ENCODE results near the gene ARHGAP22. TPM values are rescaled to one million over a fixed set of nuclear protein-coding genes. Genes with fewer than 3 reads are reported as not detected.

The ARHGAP22 gene
- total RNA-seq, 1 donor from 2014 or later, result 6.2 TPM

DNA sequence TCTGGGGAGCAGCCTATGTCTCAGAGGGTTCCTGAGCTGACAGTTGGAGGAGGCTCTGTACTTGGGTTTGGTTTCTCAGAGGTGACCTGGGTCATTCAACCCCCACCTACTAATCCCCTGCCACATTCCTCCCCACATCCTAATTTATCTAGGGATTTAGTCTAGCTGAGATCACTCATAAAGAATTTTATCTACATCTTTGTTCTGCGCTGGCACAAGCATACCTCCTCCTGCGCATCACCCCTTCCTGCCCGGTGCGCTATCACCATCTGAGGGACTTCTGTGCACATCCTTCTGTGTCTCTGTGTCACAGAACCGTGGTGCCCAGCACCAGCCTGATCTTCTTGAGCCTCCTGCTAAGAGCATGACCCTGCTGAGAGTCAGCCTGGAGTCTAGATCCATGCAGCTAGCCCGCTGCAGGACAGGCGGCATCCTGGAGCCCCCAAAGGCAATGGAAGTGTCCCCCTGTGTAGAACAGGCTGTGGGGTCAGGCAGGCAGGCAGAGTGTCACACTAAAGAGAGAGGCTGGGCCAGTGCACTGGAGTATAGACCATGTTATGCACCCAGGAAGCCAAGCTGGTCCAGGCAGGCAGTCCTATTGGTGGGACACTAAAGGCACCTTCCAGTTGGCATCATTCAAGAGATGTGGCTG is 63.6 kb downstream of the ARHGAP22 start:
- Histone ChIP-seq H3K4me2 (ENCODE audit: low read length) (no peak overlapping the region), H3K9me3 (ENCODE audit: insufficient read depth, low read depth, low read length) (no peaks in the 10 kb centered on the region), H2AFZ (ENCODE audit: low read depth, low read length) (no peak overlapping the region), H3K27ac (ENCODE audit: low read depth, low read length) (no peak overlapping the region), H3K36me3 (ENCODE audit: insufficient read depth, low read length) (peaks cover 3% of the 10 kb centered on the region), H3K27me3 (ENCODE audit: insufficient read depth, low read length) (no peaks in the 10 kb centered on the region), H3K4me3 (ENCODE audit: insufficient read depth, low read depth, low read length) (no peak overlapping the region), H3K9ac (ENCODE audit: low read length) (no peak overlapping the region), H3K4me1 (ENCODE audit: insufficient read depth, low read length) (peaks cover 8% of the 10 kb centered on the region), H3K79me2 (ENCODE audit: insufficient read depth, low read length) (peaks cover 2% of the 10 kb centered on the region), H4K20me1 (ENCODE audit: insufficient read depth, low read length) (peaks cover 42% of the 10 kb centered on the region)
- TF ChIP-seq, protein P1, sequence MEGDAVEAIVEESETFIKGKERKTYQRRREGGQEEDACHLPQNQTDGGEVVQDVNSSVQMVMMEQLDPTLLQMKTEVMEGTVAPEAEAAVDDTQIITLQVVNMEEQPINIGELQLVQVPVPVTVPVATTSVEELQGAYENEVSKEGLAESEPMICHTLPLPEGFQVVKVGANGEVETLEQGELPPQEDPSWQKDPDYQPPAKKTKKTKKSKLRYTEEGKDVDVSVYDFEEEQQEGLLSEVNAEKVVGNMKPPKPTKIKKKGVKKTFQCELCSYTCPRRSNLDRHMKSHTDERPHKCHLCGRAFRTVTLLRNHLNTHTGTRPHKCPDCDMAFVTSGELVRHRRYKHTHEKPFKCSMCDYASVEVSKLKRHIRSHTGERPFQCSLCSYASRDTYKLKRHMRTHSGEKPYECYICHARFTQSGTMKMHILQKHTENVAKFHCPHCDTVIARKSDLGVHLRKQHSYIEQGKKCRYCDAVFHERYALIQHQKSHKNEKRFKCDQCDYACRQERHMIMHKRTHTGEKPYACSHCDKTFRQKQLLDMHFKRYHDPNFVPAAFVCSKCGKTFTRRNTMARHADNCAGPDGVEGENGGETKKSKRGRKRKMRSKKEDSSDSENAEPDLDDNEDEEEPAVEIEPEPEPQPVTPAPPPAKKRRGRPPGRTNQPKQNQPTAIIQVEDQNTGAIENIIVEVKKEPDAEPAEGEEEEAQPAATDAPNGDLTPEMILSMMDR (IDR thresholded peaks at IDR 0.05; ENCODE audit: insufficient read depth, low read depth, low read length), result no peak
- TF ChIP-seq EZH2 (IDR thresholded peaks at IDR 0.05; ENCODE audit: insufficient read depth, low read length), result no peak
- no peaks in the 10 kb centered on the region for H3K36me3 Mint-ChIP-seq (ENCODE audit: low read depth, unreplicated experiment)
- DNase-seq (ENCODE audit: low read depth) (no peak), FAIRE-seq (peak; percentile 23)
- peaks cover 13% of the 10 kb centered on the region for H3K27me3 Mint-ChIP-seq (ENCODE audit: low read depth, unreplicated experiment)
- H3K27ac Mint-ChIP-seq (ENCODE audit: unreplicated experiment), result no peak overlapping the region
- no peaks in the 10 kb centered on the region for H3K4me1 Mint-ChIP-seq (ENCODE audit: low read depth, unreplicated experiment)
- no peak overlapping the region for H3K4me3 Mint-ChIP-seq (ENCODE audit: unreplicated experiment)
- H3K9me3 Mint-ChIP-seq (ENCODE audit: unreplicated experiment), result no peaks in the 10 kb centered on the region

DNA sequence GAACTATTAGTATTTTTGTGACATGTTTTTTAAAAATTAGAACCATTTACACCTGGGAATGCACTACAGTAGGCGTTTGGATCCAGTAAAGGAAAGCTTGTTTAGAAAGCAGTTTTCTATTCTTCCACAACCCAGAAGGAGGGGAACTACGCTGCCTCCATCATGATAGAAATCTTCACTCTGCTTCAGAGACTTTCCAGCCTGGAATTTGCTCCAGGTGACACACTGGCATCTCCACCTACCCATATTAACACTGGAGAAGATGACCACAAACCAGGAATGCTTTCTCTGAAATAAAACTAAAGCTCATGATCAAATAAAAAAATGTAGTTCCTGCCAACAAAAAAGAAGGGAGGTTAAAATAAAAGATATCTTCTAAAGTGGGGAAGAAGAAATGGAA is 66.3 kb downstream of the ARHGAP22 start:
- H3K79me2 ChIP-seq (ENCODE audit: insufficient read depth, low read length), result peaks cover 2% of the 10 kb centered on the region
- H3K27ac Mint-ChIP-seq (ENCODE audit: unreplicated experiment), result no peak overlapping the region
- FAIRE-seq, result no peak

DNA sequence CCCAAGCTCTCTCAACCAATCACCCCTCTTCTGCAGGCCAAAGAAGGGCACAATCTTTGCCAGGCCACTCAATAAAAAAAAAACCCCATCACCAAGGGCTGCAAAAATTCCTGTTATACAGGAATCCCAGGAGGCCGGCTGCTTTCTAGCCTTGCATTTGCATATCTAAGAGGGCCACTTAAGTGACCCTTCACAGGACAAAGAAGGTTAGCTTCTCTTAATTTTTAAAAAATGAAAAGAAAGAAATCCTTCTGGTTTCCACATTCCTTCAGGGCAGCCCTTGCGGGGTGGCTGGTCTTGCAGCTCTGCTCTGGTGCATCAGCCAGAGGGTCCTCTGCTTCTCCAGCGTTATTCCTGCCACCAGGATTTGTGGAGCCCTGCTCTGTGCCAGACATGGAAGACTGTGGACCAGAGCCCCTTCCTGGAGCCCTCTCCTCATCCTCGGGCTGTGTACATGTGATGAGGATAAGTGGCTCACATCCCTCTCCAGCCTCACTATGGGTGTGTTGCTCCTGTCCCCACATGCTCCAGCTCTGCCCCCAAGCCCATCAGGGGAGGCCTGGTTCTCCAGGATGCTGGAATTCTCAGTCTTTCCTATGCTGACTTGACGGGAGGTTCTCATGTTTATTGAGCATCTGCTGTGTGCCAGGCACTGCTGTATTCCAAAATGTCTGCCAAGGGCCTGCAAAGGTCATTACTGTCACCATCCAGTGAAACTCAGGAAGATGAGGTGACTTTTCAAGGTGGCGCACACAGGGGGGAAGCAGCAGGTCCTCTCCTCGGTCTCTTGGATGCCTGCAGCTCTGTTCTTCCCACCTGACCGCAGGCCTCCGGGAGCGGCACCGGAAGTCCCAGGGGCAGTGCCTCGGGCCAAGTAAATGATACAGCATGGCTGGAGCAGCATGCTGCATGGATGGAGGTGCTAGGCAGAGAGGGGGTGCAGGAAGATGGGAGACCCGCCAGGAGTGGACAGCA is 67.7 kb downstream of the ARHGAP22 start:
- Histone ChIP-seq H3K27me3 (ENCODE audit: insufficient read depth, low read length) (no peaks in the 10 kb centered on the region), H3K36me3 (ENCODE audit: insufficient read depth, low read length) (peaks cover 2% of the 10 kb centered on the region), H3K27ac (ENCODE audit: low read depth, low read length) (no peak overlapping the region), H4K20me1 (ENCODE audit: insufficient read depth, low read length) (peaks cover 25% of the 10 kb centered on the region), H2AFZ (ENCODE audit: low read depth, low read length) (no peak overlapping the region), H3K79me2 (ENCODE audit: insufficient read depth, low read length) (peaks cover 3% of the 10 kb centered on the region), H3K4me2 (ENCODE audit: low read length) (no peak overlapping the region), H3K4me3 (ENCODE audit: insufficient read depth, low read depth, low read length) (no peak overlapping the region), H3K9ac (ENCODE audit: low read length) (no peak overlapping the region), H3K9me3 (ENCODE audit: insufficient read depth, low read depth, low read length) (no peaks in the 10 kb centered on the region), H3K4me1 (ENCODE audit: insufficient read depth, low read length) (peaks cover 8% of the 10 kb centered on the region)
- no peak overlapping the region for H3K4me3 Mint-ChIP-seq (ENCODE audit: unreplicated experiment)
- no peaks in the 10 kb centered on the region for H3K9me3 Mint-ChIP-seq (ENCODE audit: unreplicated experiment)
- no peaks in the 10 kb centered on the region for H3K36me3 Mint-ChIP-seq (ENCODE audit: low read depth, unreplicated experiment)
- DNase-seq (ENCODE audit: low read depth), result no peak
- no peak overlapping the region for H3K27ac Mint-ChIP-seq (ENCODE audit: unreplicated experiment)
- FAIRE-seq, result no peak
- TF ChIP-seq, protein P1 (IDR thresholded peaks at IDR 0.05; ENCODE audit: insufficient read depth, low read depth, low read length), result no peak
- no peak for TF ChIP-seq EZH2 (IDR thresholded peaks at IDR 0.05; ENCODE audit: insufficient read depth, low read length)
- no peaks in the 10 kb centered on the region for H3K4me1 Mint-ChIP-seq (ENCODE audit: low read depth, unreplicated experiment)
- peaks cover 17% of the 10 kb centered on the region for H3K27me3 Mint-ChIP-seq (ENCODE audit: low read depth, unreplicated experiment)

More for the DNA sequence above, 66.3 kb downstream of the ARHGAP22 start:
- no peak overlapping the region for H3K4me3 ChIP-seq (ENCODE audit: insufficient read depth, low read depth, low read length)
- H2AFZ ChIP-seq (ENCODE audit: low read depth, low read length), result no peak overlapping the region
- H3K4me2 ChIP-seq (ENCODE audit: low read length), result no peak overlapping the region
- no peaks in the 10 kb centered on the region for H3K4me1 Mint-ChIP-seq (ENCODE audit: low read depth, unreplicated experiment)
- no peaks in the 10 kb centered on the region for H3K9me3 ChIP-seq (ENCODE audit: insufficient read depth, low read depth, low read length)
- H3K36me3 Mint-ChIP-seq (ENCODE audit: low read depth, unreplicated experiment), result no peaks in the 10 kb centered on the region
- no peak for TF ChIP-seq EZH2 (IDR thresholded peaks at IDR 0.05; ENCODE audit: insufficient read depth, low read length)
- no peak overlapping the region for H3K4me3 Mint-ChIP-seq (ENCODE audit: unreplicated experiment)
- H4K20me1 ChIP-seq (ENCODE audit: insufficient read depth, low read length), result peaks cover 36% of the 10 kb centered on the region
- DNase-seq (ENCODE audit: low read depth), result no peak
- no peak overlapping the region for H3K9ac ChIP-seq (ENCODE audit: low read length)
- H3K9me3 Mint-ChIP-seq (ENCODE audit: unreplicated experiment), result no peaks in the 10 kb centered on the region
- H3K27ac ChIP-seq (ENCODE audit: low read depth, low read length), result no peak overlapping the region
- peaks cover 8% of the 10 kb centered on the region for H3K4me1 ChIP-seq (ENCODE audit: insufficient read depth, low read length)
- no peaks in the 10 kb centered on the region for H3K27me3 ChIP-seq (ENCODE audit: insufficient read depth, low read length)
- H3K27me3 Mint-ChIP-seq (ENCODE audit: low read depth, unreplicated experiment), result peaks cover 17% of the 10 kb centered on the region
- H3K36me3 ChIP-seq (ENCODE audit: insufficient read depth, low read length), result peaks cover 2% of the 10 kb centered on the region

All from astrocyte (in vitro differentiated cells and primary cell).